H9 (cell line): ENCODE data around the gene LYSMD4. TPM values are rescaled to one million over a fixed set of nuclear protein-coding genes. Genes with fewer than 3 reads are reported as not detected.
A peak's percentile ranks its signal among the peaks of the same experiment; 100 is the strongest.

Experiments used
- DNase-seq: peaks from one replicate; pipeline ENCODE4 v3.0.0-alpha.2; 2017
- H2AFZ ChIP-seq: one replicate; pipeline ENCODE4 v1.6.1; 2013; ENCODE audit warnings: mild to moderate bottlenecking, low read length, control low read depth, moderate library complexity
- H2AK5ac ChIP-seq: 2 replicates; pipeline ENCODE4 v1.6.1; 2013; ENCODE audit warnings: low read length, control low read depth, mixed read lengths; ENCODE audit not compliant: insufficient read length
- H2BK120ac ChIP-seq: one replicate; pipeline ENCODE4 v1.6.1; 2013; ENCODE audit warnings: low read depth, mild to moderate bottlenecking, low read length, control low read depth, inconsistent platforms; ENCODE audit not compliant: poor library complexity, severe bottlenecking
- H2BK12ac ChIP-seq: 2 replicates; pipeline ENCODE4 v1.6.1; 2013; ENCODE audit warnings: low read length, control low read depth, mixed read lengths, low read depth; ENCODE audit not compliant: insufficient read length
- H2BK15ac ChIP-seq: 2 replicates; pipeline ENCODE4 v1.6.1; 2013; ENCODE audit warnings: low read depth, low read length, control low read depth
- H2BK20ac ChIP-seq: one replicate; pipeline ENCODE4 v1.6.1; 2013; ENCODE audit warnings: low read depth, mild to moderate bottlenecking, low read length, control low read depth, inconsistent platforms; ENCODE audit not compliant: poor library complexity, severe bottlenecking
- H2BK5ac ChIP-seq: 2 replicates; pipeline ENCODE4 v1.6.1; 2013; ENCODE audit warnings: low read length, control low read depth, mixed read lengths; ENCODE audit not compliant: insufficient read length
- H3K14ac ChIP-seq: 2 replicates; pipeline ENCODE4 v1.6.1; 2013; ENCODE audit warnings: low read length, control low read depth; ENCODE audit not compliant: insufficient read depth
- H3K18ac ChIP-seq: 2 replicates; pipeline ENCODE4 v1.6.1; 2013; ENCODE audit warnings: low read depth, mild to moderate bottlenecking, mixed read lengths, low read length, control low read depth; ENCODE audit not compliant: insufficient read length
- H3K23ac ChIP-seq: 2 replicates; pipeline ENCODE4 v1.6.1; 2013; ENCODE audit warnings: low read length, control low read depth, mixed read lengths, low read depth; ENCODE audit not compliant: insufficient read length
- H3K23me2 ChIP-seq: 2 replicates; pipeline ENCODE4 v1.6.1; 2013; ENCODE audit warnings: low read depth, mild to moderate bottlenecking, mixed read lengths, low read length, control low read depth; ENCODE audit not compliant: insufficient read length, poor library complexity, severe bottlenecking
- H3K27ac ChIP-seq: 2 replicates; pipeline ENCODE4 v1.5.1; 2013; ENCODE audit warnings: low read length, control low read depth, mixed read lengths, low read depth; ENCODE audit not compliant: insufficient read length
- H3K27me3 ChIP-seq: 2 replicates; pipeline ENCODE4 v1.6.1; 2013; ENCODE audit warnings: low read length, control low read depth, inconsistent platforms; ENCODE audit not compliant: insufficient read depth
- H3K4ac ChIP-seq: 2 replicates; pipeline ENCODE4 v1.6.1; 2013; ENCODE audit warnings: low read depth, mild to moderate bottlenecking, control low read depth, inconsistent platforms, low read length, moderate library complexity
- H3K4me1 ChIP-seq: 2 replicates; pipeline ENCODE4 v1.6.1; 2013; ENCODE audit warnings: low read length, control low read depth, inconsistent platforms; ENCODE audit not compliant: insufficient read depth
- H3K4me2 ChIP-seq: 2 replicates; pipeline ENCODE4 v1.6.1; 2013; ENCODE audit warnings: low read length, control low read depth, mixed read lengths; ENCODE audit not compliant: insufficient read length, insufficient read depth
- H3K56ac ChIP-seq: 2 replicates; pipeline ENCODE4 v1.6.1; 2013; ENCODE audit warnings: low read depth, mild to moderate bottlenecking, mixed read lengths, low read length, control low read depth; ENCODE audit not compliant: insufficient read length
- H3K79me1 ChIP-seq: 2 replicates; pipeline ENCODE4 v1.6.1; 2013; ENCODE audit warnings: low read depth, mild to moderate bottlenecking, moderate library complexity, low read length, control low read depth, inconsistent platforms; ENCODE audit not compliant: insufficient read depth, poor library complexity, severe bottlenecking
- H3K79me2 ChIP-seq: 2 replicates; pipeline ENCODE4 v1.6.1; 2013; ENCODE audit warnings: low read length, control low read depth, inconsistent platforms; ENCODE audit not compliant: insufficient read depth
- H3K9ac ChIP-seq: 2 replicates; pipeline ENCODE4 v1.6.1; 2013; ENCODE audit warnings: low read length, control low read depth, mixed read lengths; ENCODE audit not compliant: insufficient read length; ENCODE audit errors: extremely low read depth
- H3K9me3 ChIP-seq: one replicate; pipeline ENCODE4 v1.6.1; 2013; ENCODE audit warnings: low read depth, low read length, inconsistent platforms; ENCODE audit not compliant: control insufficient read depth
- H3T11ph ChIP-seq: one replicate; pipeline ENCODE4 v1.6.1; 2013; ENCODE audit warnings: mild to moderate bottlenecking, low read length, control low read depth, inconsistent platforms
- H4K20me1 ChIP-seq: one replicate; pipeline ENCODE4 v1.6.1; 2013; ENCODE audit not compliant: control insufficient read depth, insufficient read length, insufficient read depth
- H4K5ac ChIP-seq: 2 replicates; pipeline ENCODE4 v1.6.1; 2013; ENCODE audit warnings: low read depth, mild to moderate bottlenecking, mixed read lengths, low read length, control low read depth; ENCODE audit not compliant: insufficient read length
- H4K8ac ChIP-seq: replicated peaks from 2 replicates; pipeline ENCODE4 v1.6.1; 2013; ENCODE audit warnings: low read length, control low read depth, mixed read lengths, low read depth; ENCODE audit not compliant: insufficient read length
- H4K91ac ChIP-seq: 2 replicates; pipeline ENCODE4 v1.6.1; 2013; ENCODE audit warnings: low read depth, mild to moderate bottlenecking, moderate library complexity, mixed read lengths, low read length, control low read depth; ENCODE audit not compliant: insufficient read length
- H3K27ac Mint-ChIP-seq, 3 experiments: 2 replicates in 2 of 3; 3 replicates in 1 of 3; pipeline ENCODE4 v1.8.0; 2020 to 2021; ENCODE audit warnings: mixed read lengths in 3 of 3, mild to moderate bottlenecking in 1 of 3, moderate library complexity in 1 of 3
- H3K27me3 Mint-ChIP-seq: 2 replicates; pipeline ENCODE4 v1.8.0; 2021; ENCODE audit warnings: low read depth, mild to moderate bottlenecking, moderate library complexity, mixed read lengths
- H3K36me3 Mint-ChIP-seq, 3 experiments: 2 replicates in 2 of 3; 3 replicates in 1 of 3; pipeline ENCODE4 v1.8.0; 2020 to 2021; ENCODE audit warnings: low read depth in 3 of 3, mixed read lengths in 3 of 3; ENCODE audit not compliant: insufficient read depth in 1 of 3
- H3K4me1 Mint-ChIP-seq, 2 experiments: 2 replicates each; pipeline ENCODE4 v1.8.0; 2020; ENCODE audit warnings: mixed read lengths in 2 of 2
- H3K4me3 Mint-ChIP-seq, 2 experiments: 2 replicates in 1 of 2; 3 replicates in 1 of 2; pipeline ENCODE4 v1.8.0; 2020 to 2021; ENCODE audit warnings: mild to moderate bottlenecking in 2 of 2, mixed read lengths in 2 of 2, moderate library complexity in 1 of 2
- H3K9me3 Mint-ChIP-seq, 2 experiments: 2 replicates in 1 of 2; 3 replicates in 1 of 2; pipeline ENCODE4 v1.8.0; 2020; ENCODE audit warnings: mild to moderate bottlenecking in 2 of 2, mixed read lengths in 2 of 2, moderate library complexity in 1 of 2
- WGBS: extraction: QIAGEN DNeasy Blood & Tissue Kit; methylation state at CpG from one replicate; pipeline ENCODE4 v1.1.7; 2013; ENCODE audit warnings: missing lambda C conversion rate, low lambda C conversion rate, mixed read lengths; ENCODE audit not compliant: insufficient read length; ENCODE audit errors: extremely low coverage; 5-methylcytosine and 5-hydroxymethylcytosine counted together
- total RNA-seq: library from RNA; stranded (reverse); gene quantifications from 2 replicates; pipeline ENCODE4 v1.2.1, GENCODE V29; 2021
- TF ChIP-seq, protein P1 (sequence below): fragments of 200-600 bp; sonication (generic); conservative IDR thresholded peaks from 3 replicates; pipeline ENCODE4 v1.8.0; 2021; ENCODE audit warnings: antibody characterized with exemption, mild to moderate bottlenecking

Gene LYSMD4
- total RNA-seq, 1 experiment from 2014 or later, result 10.0 TPM

DNA sequence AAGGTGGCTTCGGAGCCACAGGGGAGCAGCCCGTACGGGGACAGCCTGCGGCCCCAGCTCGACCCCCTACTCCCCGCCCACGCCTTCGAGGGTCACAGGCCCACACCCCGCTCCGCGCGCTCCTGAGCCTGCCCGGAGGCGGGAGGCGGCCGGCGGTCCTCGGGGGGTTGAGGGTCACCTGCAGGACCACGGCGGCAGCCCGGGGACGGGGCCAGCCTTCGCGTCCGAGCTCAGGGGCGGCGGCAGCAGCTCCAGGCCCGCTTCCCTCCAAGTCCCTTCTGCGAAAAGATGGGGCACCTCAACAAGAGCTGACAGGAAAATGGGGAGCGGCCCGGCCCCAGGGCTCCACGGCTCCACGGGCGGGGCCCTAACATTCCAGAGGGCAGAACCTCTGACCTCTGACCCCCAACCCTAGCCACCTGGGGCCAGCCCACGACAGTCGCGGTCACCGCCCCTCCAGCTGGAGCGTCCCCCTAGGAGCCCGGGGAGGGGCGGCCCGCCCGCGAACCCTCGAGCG, 428 bp downstream of the LYSMD4 start:
- no peak overlapping the region for H2BK12ac ChIP-seq
- H3T11ph ChIP-seq, result no peak overlapping the region
- H2BK120ac ChIP-seq, result no peak overlapping the region
- H4K20me1 ChIP-seq, result no peaks in the 10 kb centered on the region
- no peaks in the 10 kb centered on the region for H3K27me3 ChIP-seq
- no peak for DNase-seq
- peak overlapping the region; percentile 80 for H3K18ac ChIP-seq
- H2BK20ac ChIP-seq, result no peak overlapping the region
- TF ChIP-seq, protein P1, sequence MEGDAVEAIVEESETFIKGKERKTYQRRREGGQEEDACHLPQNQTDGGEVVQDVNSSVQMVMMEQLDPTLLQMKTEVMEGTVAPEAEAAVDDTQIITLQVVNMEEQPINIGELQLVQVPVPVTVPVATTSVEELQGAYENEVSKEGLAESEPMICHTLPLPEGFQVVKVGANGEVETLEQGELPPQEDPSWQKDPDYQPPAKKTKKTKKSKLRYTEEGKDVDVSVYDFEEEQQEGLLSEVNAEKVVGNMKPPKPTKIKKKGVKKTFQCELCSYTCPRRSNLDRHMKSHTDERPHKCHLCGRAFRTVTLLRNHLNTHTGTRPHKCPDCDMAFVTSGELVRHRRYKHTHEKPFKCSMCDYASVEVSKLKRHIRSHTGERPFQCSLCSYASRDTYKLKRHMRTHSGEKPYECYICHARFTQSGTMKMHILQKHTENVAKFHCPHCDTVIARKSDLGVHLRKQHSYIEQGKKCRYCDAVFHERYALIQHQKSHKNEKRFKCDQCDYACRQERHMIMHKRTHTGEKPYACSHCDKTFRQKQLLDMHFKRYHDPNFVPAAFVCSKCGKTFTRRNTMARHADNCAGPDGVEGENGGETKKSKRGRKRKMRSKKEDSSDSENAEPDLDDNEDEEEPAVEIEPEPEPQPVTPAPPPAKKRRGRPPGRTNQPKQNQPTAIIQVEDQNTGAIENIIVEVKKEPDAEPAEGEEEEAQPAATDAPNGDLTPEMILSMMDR, result no peak
- H3K14ac ChIP-seq, result peak overlapping the region; percentile 69; the same call in 1 of the 2 replicates
- no peak overlapping the region for H4K8ac ChIP-seq
- no peak overlapping the region; a peak in 1 of 7 replicates for H3K27ac Mint-ChIP-seq
- peak overlapping the region; percentile 92 for H3K4me2 ChIP-seq
- WGBS, result no CpG with 5 or more reads among the region's 46 CpGs
- no peak overlapping the region for H3K4ac ChIP-seq
- no peak overlapping the region for H4K5ac ChIP-seq
- H3K9ac ChIP-seq, result no peak overlapping the region
- H3K36me3 Mint-ChIP-seq, result peaks cover 3 to 18% (median 4%) of the 10 kb centered on the region in 3 experiments; a peak in 4 of 7 replicates
- H2AK5ac ChIP-seq, result no peak overlapping the region
- H3K23me2 ChIP-seq, result peaks cover 16% of the 10 kb centered on the region
- no peaks in the 10 kb centered on the region for H3K4me1 ChIP-seq
- no peak overlapping the region; the same call in 1 of the 2 replicates for H2BK15ac ChIP-seq
- H3K79me1 ChIP-seq, result no peaks in the 10 kb centered on the region
- no peak overlapping the region for H2AFZ ChIP-seq
- peaks cover 24 to 32% of the 10 kb centered on the region in 2 experiments for H3K4me1 Mint-ChIP-seq
- peaks cover 11% of the 10 kb centered on the region for H3K27me3 Mint-ChIP-seq
- no peaks in the 10 kb centered on the region for H3K79me2 ChIP-seq
- H3K9me3 Mint-ChIP-seq, result no peaks in the 10 kb centered on the region
- H3K4me3 Mint-ChIP-seq, result peak overlapping the region; percentile 68 to 87
- no peak overlapping the region for H4K91ac ChIP-seq
- no peak overlapping the region for H3K23ac ChIP-seq
- H2BK5ac ChIP-seq, result no peak overlapping the region
- H3K27ac ChIP-seq, result no peak overlapping the region
- H3K9me3 ChIP-seq, result no peaks in the 10 kb centered on the region
- H3K56ac ChIP-seq, result no peak overlapping the region
